Kidney epithelial cell (primary cell): ENCODE data around the gene LRP2. TPM values are rescaled to one million over a fixed set of nuclear protein-coding genes. Genes with fewer than 3 reads are reported as not detected.

Source experiments
- DNase-seq: peaks from one replicate; pipeline ENCODE4 v3.0.0-alpha.2; 2010; ENCODE audit warnings: low read depth
- H3K27me3 ChIP-seq: 2 replicates; pipeline ENCODE4 v1.6.0; 2011; ENCODE audit warnings: low read length; ENCODE audit not compliant: control insufficient read depth, insufficient read depth
- H3K36me3 ChIP-seq: 2 replicates; pipeline ENCODE4 v1.5.1; 2011; ENCODE audit warnings: low read length; ENCODE audit not compliant: control insufficient read depth, insufficient read depth
- H3K4me3 ChIP-seq: 2 replicates; pipeline ENCODE4 v1.5.1; 2011; ENCODE audit warnings: low read depth, mild to moderate bottlenecking, control low read depth, low read length
- total RNA-seq: library from RNA; depleted of rRNA; stranded (reverse); fragments of >200 nt; gene quantifications from 2 replicates; pipeline ENCODE4 v1.2.3, GENCODE V29; 2015
- TF ChIP-seq, protein P1 (sequence below): IDR thresholded peaks from 2 replicates; pipeline ENCODE4 v1.5.1; 2011; ENCODE audit warnings: mild to moderate bottlenecking, moderate library complexity, low read length, control low read depth, inconsistent platforms; ENCODE audit not compliant: insufficient read depth, poor library complexity, severe bottlenecking

The LRP2 gene
- total RNA-seq, 1 donor from 2014 or later: 1.4 TPM

DNA sequence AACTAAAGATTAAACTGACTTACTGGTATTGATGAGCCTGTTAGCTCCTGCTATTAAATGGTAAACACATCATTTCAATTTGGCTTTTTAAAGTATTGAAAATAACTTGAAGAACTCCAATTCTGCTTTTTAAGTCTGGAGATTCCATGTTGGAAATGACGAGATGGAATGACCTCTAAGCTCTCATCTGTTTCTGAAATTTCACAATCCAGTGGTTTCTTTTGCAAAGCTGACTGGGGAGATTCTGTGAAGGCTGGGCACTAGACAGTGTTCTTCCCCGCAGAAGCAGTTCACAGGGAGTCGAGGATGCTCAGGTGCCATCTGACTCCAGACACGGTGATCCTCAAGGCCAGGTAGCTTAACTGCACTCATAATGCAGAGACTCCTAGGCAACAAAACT is 248.3 kb downstream of the LRP2 start:
- no peaks in the 10 kb centered on the region for H3K36me3 ChIP-seq
- TF ChIP-seq, protein P1, sequence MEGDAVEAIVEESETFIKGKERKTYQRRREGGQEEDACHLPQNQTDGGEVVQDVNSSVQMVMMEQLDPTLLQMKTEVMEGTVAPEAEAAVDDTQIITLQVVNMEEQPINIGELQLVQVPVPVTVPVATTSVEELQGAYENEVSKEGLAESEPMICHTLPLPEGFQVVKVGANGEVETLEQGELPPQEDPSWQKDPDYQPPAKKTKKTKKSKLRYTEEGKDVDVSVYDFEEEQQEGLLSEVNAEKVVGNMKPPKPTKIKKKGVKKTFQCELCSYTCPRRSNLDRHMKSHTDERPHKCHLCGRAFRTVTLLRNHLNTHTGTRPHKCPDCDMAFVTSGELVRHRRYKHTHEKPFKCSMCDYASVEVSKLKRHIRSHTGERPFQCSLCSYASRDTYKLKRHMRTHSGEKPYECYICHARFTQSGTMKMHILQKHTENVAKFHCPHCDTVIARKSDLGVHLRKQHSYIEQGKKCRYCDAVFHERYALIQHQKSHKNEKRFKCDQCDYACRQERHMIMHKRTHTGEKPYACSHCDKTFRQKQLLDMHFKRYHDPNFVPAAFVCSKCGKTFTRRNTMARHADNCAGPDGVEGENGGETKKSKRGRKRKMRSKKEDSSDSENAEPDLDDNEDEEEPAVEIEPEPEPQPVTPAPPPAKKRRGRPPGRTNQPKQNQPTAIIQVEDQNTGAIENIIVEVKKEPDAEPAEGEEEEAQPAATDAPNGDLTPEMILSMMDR: no peak
- H3K4me3 ChIP-seq: no peak overlapping the region
- DNase-seq: no peak
- H3K27me3 ChIP-seq: peaks cover 9% of the 10 kb centered on the region

DNA sequence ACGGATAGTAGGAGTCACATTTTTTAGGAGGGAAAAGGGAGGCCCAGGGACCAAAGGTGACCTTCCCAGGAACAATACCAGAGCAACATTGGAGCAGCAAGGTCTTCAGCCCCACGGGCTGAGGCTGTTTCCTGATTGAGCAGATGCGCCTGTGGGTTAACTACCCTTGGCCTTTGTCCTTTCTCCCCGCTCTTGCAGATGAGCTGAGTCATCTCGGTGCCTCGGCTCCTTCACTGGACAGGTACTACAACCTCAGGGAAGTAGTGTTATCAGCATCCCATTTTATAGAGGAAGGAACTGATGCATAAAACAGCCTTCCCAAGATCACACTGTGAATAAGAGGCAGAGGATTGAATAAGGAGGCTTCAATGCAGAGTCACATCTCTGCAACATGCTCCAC is 249.5 kb downstream of the LRP2 start:
- DNase-seq: no peak
- H3K4me3 ChIP-seq: no peak overlapping the region
- H3K27me3 ChIP-seq: peaks cover 12% of the 10 kb centered on the region
- no peaks in the 10 kb centered on the region for H3K36me3 ChIP-seq
- TF ChIP-seq, protein P1: no peak

DNA sequence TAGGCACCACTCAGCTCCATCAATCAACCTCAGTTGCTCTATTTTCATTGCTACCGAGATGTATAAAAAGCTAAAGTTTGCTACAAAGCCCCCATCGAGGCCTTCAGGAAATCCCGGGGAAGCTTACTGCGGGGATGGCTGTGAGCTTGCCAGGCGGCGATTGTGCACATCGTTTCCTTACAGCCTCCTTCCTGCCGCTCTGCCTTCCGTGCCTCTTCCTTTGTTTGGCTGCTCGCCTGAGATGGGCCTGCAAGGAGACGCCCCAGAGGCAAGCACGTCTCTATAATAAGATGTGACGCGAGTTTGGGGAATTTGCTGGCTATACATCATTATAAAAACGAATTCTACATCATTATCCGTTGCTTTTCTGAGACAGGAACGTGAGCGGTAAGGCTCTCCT is 251.4 kb downstream of the LRP2 start:
- Histone ChIP-seq H3K4me3 (no peak overlapping the region), H3K36me3 (no peaks in the 10 kb centered on the region), H3K27me3 (peaks cover 10% of the 10 kb centered on the region)
- TF ChIP-seq, protein P1: no peak
- DNase-seq: no peak

DNA sequence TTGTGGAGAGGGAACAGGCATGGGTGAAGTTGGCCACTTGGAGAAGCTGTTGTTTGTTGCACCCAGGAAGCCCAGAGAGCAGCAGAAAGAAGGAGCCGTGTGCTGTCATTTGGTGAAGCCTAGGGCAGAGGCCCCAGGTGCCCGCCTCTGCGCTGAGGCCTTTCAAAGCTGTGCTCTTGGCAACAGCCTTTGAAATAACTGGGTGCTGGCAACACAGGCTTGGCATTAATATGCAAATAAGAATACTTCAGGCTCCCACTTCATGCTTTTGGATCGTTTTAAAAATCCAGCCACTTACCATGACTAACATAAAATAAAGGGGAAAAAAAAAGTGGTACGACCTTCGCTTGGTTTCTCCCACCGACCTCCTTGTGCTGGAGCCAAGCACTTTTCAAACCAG is 251.9 kb downstream of the LRP2 start:
- TF ChIP-seq, protein P1: no peak
- DNase-seq: no peak
- H3K27me3 ChIP-seq: peaks cover 10% of the 10 kb centered on the region
- H3K4me3 ChIP-seq: no peak overlapping the region
- H3K36me3 ChIP-seq: no peaks in the 10 kb centered on the region

DNA sequence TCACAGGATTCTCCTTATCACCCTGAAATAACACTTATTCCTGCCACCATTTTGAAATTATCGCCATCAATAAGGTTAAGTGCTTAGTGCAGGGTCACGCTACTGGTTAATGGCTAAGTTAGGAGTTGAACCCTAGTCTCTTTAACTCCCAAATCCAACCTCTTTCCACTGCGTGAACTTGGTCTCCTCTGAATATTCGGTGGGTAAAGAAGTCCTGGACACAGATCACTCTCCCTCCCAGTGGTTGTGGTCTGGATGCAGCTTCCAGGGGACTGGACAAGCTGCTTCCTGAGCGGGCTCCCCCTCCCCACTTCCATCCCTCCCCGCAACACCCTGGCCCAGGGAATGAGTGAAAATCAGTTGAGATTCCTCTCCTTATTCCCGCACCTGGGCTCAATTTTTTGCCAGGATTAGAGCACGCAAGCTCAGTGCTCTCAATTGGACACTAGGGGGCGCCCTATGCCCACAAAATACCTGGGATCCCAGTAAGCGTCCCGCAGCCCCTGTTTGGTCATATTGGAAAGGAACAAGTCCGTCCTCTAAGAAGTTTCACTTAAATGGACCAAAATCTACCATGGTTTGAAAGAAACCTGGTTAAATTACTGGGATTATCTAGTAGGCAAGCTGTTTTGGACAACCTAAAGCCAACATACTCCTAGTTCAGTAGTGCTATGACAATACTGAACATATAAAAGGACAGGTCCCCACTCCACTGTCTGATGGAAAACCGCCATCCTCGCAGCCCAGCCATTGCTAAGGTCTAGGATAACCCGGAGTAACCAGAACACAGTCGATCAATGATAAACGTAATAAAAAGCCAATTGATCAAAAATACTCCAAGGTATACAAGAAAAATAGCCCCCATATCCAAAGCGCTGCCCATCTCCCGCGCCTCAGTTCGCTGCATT is 252.6 kb downstream of the LRP2 start:
- DNase-seq: no peak
- H3K36me3 ChIP-seq: no peaks in the 10 kb centered on the region
- H3K4me3 ChIP-seq: no peak overlapping the region
- peaks cover 10% of the 10 kb centered on the region for H3K27me3 ChIP-seq
- TF ChIP-seq, protein P1: peak; percentile 88
